RKO (cell line): ENCODE measurements around the gene HLCS.

Source experiments
- DNase-seq: peaks from one replicate; pipeline ENCODE4 v3.0.0-alpha.2; 2016; ENCODE audit warnings: low spot score

HLCS gene

GRCh38 chr21:36985751-36986594 lies 19.5 kb upstream of the HLCS start:
- no peak for DNase-seq

GRCh38 chr21:36981977-36982700 lies 15.7 kb upstream of the HLCS start:
- DNase-seq: no peak

GRCh38 chr21:36981049-36981391 lies 14.6 kb upstream of the HLCS start:
- DNase-seq: no peak

- no peak for DNase-seq
These were observed 14.0 kb upstream of the HLCS start for GRCh38 chr21:36980280-36981048.

- DNase-seq: peak; percentile 82
These were observed 10.6 kb upstream of the HLCS start for GRCh38 chr21:36976882-36977651.

GRCh38 chr21:36976228-36976861 lies 9.9 kb upstream of the HLCS start:
- DNase-seq: no peak

- DNase-seq: no peak
These were observed 8.4 kb upstream of the HLCS start for GRCh38 chr21:36974851-36975192.

- peak; percentile 30 for DNase-seq
These were observed 7.7 kb upstream of the HLCS start for GRCh38 chr21:36973986-36974850.

GRCh38 chr21:36968976-36969375 lies 2.5 kb upstream of the HLCS start:
- DNase-seq: no peak

GRCh38 chr21:36968414-36968813 lies 1.9 kb upstream of the HLCS start:
- no peak for DNase-seq

- DNase-seq: peak; percentile 40
These were observed 626 bp upstream of the HLCS start for GRCh38 chr21:36966821-36967768.

GRCh38 chr21:36965720-36966065 lies 776 bp downstream of the HLCS start:
- no peak for DNase-seq

GRCh38 chr21:36964827-36965719 lies 1.4 kb downstream of the HLCS start:
- DNase-seq: peak; percentile 20

- no peak for DNase-seq
These were observed 2.1 kb downstream of the HLCS start for GRCh38 chr21:36964398-36964797.

GRCh38 chr21:36962098-36962780 lies 4.2 kb downstream of the HLCS start:
- DNase-seq: no peak

- DNase-seq: no peak
These were observed 5.7 kb downstream of the HLCS start for GRCh38 chr21:36960676-36961284.

- no peak for DNase-seq
These were observed 7.2 kb downstream of the HLCS start for GRCh38 chr21:36959020-36959835.
